Caco-2 (cell line): Measurements from ENCODE around the gene RGPD8. TPM values are rescaled to one million over a fixed set of nuclear protein-coding genes. Genes with fewer than 3 reads are reported as not detected.

Source experiments
- BruUV-seq: library from RNA; stranded (reverse); fragments of 400-500 nt; replicated peaks from 2 replicates; lab custom pipeline; 2021; lab: Mats Ljungman, UMichigan
- CTCF ChIA-PET: fragments of 300-600 bp; sonication (Branson Sonifier 250); formaldehyde crosslinking; loops from one replicate; lab custom pipeline; 2022; ENCODE audit warnings: antibody characterized with exemption; lab: Charles Lee
- POLR2A ChIA-PET: fragments of 300-600 bp; sonication (Branson Sonifier 250); formaldehyde crosslinking; loops from one replicate; lab custom pipeline; 2022; ENCODE audit warnings: antibody characterized with exemption; lab: Charles Lee
- DNase-seq, 2 experiments: peaks; one replicate each; pipeline versions ENCODE4 v3.0.0 to v3.0.0-alpha.2; 2020 to 2022
- H3K27me3 ChIP-seq: replicated peaks from 2 replicates; pipeline ENCODE4 v1.6.0; 2011; ENCODE audit warnings: low read length; ENCODE audit not compliant: control insufficient read depth, insufficient read depth
- H3K36me3 ChIP-seq: 2 replicates; pipeline ENCODE4 v1.5.1; 2011; ENCODE audit warnings: low read length; ENCODE audit not compliant: control insufficient read depth, insufficient read depth
- H3K4me1 ChIP-seq: fragments of 250-450 bp; sonication (Bioruptor Pico); 2 replicates; pipeline ENCODE4 v1.5.1; 2020; ENCODE audit warnings: mild to moderate bottlenecking
- H3K4me3 ChIP-seq: 2 replicates; pipeline ENCODE4 v1.5.1; 2011; ENCODE audit warnings: low read depth, mild to moderate bottlenecking, control low read depth, low read length
- H3K9me3 ChIP-seq: fragments of 250-450 bp; sonication (Bioruptor Pico); 2 replicates; pipeline ENCODE4 v1.5.1; 2020; ENCODE audit warnings: mild to moderate bottlenecking, moderate library complexity
- H3K27ac Mint-ChIP-seq: one replicate; pipeline ENCODE4 v1.8.0; 2022; ENCODE audit warnings: mixed read lengths; ENCODE audit not compliant: unreplicated experiment
- H3K27me3 Mint-ChIP-seq: one replicate; pipeline ENCODE4 v1.8.0; 2022; ENCODE audit warnings: mixed read lengths; ENCODE audit not compliant: insufficient read depth, unreplicated experiment
- H3K36me3 Mint-ChIP-seq: one replicate; pipeline ENCODE4 v1.8.0; 2022; ENCODE audit warnings: mild to moderate bottlenecking, mixed read lengths; ENCODE audit not compliant: insufficient read depth, unreplicated experiment
- H3K4me1 Mint-ChIP-seq: one replicate; pipeline ENCODE4 v1.8.0; 2022; ENCODE audit warnings: low read depth, mixed read lengths; ENCODE audit not compliant: unreplicated experiment
- H3K4me3 Mint-ChIP-seq: one replicate; pipeline ENCODE4 v1.8.0; 2022; ENCODE audit warnings: mild to moderate bottlenecking, moderate library complexity, mixed read lengths; ENCODE audit not compliant: unreplicated experiment
- H3K9me3 Mint-ChIP-seq: one replicate; pipeline ENCODE4 v1.8.0; 2022; ENCODE audit warnings: mixed read lengths; ENCODE audit not compliant: unreplicated experiment
- CTCF ChIP-seq, 2 experiments: fragments of 200-600 bp in 1 of 2; IDR thresholded peaks; 1 replicate in 1 of 2; 2 replicates in 1 of 2; pipeline versions ENCODE4 v1.5.1 to v1.8.0; 2011 to 2022; ENCODE audit warnings: antibody characterized with exemption in 1 of 2, control low read depth in 1 of 2, inconsistent platforms in 1 of 2, low read depth in 1 of 2, low read length in 1 of 2, mild to moderate bottlenecking in 1 of 2, moderate library complexity in 1 of 2; ENCODE audit not compliant: insufficient read depth in 1 of 2, severe bottlenecking in 1 of 2, unreplicated experiment in 1 of 2
- intact Hi-C: fragments of 100-400 bp; cut with micrococcal nuclease; formaldehyde crosslinking; loops from one replicate; pipeline ENCODE4 v1.10.0; 2022; ENCODE audit not compliant: unreplicated experiment
- total RNA-seq: library from RNA; stranded (reverse); gene quantifications from 2 replicates; pipeline ENCODE4 v1.2.3, GENCODE V29; 2022

The RGPD8 gene
- total RNA-seq, 1 experiment from 2014 or later: 17.5 TPM

DNA sequence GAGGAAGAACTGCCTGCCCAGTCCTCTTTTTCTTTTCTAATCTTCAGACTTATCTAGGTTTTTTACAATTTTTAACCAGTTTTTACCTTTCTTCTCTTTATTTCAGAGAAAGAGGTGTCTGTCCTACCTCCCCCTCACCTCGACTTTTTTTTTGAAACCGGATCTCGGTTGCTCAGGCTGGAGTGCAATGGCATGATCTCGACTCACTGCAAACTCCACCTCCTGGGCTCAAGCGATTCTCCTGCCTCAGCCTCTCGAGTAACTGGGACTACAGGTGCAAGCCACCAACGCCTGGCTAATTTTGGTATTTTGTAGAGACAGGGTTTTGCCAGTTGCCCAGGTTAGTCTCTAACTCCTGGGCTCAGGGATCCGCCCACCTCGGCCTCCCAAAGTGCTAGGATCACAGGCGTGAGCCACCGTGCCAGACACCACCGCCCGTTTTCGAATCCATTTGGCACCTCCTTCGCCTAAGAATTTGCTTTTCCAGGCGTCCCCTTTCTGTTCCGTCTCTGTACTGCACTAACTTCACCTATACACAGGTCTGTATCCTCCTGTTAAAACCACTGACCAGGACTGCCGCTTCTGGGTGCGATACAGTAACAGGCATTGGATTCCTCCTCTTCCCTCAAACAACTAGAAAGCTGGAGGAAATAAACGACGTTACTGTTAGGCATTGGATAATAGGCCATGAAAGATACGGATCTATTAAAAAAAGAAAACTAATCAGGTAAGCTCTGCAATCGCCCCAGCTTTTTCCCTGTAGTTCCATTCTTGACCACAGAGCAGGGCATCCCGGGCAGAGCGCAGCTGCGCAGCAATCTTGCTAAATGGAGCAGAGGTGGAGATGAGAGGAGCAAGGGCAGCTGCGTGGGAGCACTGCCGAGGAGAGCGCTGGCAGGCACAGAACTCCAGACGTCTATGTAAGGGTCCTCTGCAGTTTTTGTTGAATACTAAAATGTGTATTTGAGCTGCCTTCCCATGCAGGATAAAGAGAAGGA is 88.1 kb downstream of the RGPD8 start:
- intact Hi-C loops: no loop called here
- ChIA-PET POLR2A (no interaction called here), CTCF (interaction anchor here (0.6 to 1.1 kb wide), 2 partner anchors 24 to 68 kb away, joined by 3 to 6 read pairs; no protein-coding TSS in a partner anchor)
- peaks cover 5% of the 10 kb centered on the region for H3K36me3 Mint-ChIP-seq
- H3K27ac Mint-ChIP-seq: peak overlapping the region; percentile 53
- H3K4me1 Mint-ChIP-seq: no peaks in the 10 kb centered on the region
- Histone ChIP-seq H3K36me3 (no peaks in the 10 kb centered on the region), H3K27me3 (no peaks in the 10 kb centered on the region), H3K4me3 (peak overlapping the region; percentile 13), H3K9me3 (no peaks in the 10 kb centered on the region), H3K4me1 (peaks cover 7% of the 10 kb centered on the region)
- H3K4me3 Mint-ChIP-seq: peak overlapping the region; percentile 27
- H3K27me3 Mint-ChIP-seq: no peaks in the 10 kb centered on the region
- no TSS peak for BruUV-seq
- no peaks in the 10 kb centered on the region for H3K9me3 Mint-ChIP-seq
- peak in 1 of 2 experiments; percentile 45 for DNase-seq
- TF ChIP-seq CTCF (IDR thresholded peaks at IDR 0.05; ENCODE audit: insufficient read depth in 1 of 2, low read depth in 1 of 2, low read length in 1 of 2, severe bottlenecking in 1 of 2, unreplicated experiment in 1 of 2): peak in 1 of 2 experiments; percentile 37

DNA sequence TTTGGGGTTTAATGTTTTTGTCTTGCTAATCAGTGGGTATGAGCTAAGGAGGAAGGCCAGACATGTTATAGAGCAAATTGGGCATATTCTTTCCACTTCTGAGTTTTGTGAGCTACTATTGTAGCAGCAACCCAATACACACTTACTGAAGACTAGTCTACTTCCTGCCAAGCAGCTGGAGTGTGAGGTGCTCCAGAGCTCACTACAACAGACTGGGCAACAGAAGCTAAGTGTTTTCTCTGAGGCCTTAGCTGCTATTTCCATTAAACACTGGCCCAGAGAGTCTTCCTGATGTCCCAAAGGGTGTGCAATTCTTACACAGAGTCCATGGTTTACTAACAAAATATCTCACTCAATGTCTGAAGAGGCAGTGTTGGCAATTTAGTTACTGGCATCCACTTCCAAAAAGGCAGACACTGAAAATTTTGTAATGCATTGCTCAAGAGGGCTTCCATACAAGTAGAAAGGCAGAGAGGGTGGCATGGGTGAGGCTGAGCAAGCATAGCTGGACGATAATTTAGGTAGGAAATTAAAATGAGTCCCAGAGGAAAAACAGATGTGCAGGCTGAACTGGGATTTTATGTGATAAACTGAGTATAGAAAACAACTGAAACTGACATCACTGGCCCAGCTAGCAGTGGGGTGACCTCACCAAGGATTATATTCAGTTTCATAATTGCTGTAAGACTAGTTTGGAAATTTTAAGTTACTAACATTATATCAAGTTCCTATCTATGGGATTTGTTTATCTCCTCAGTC is 89.4 kb downstream of the RGPD8 start:
- Mint-ChIP-seq H3K4me3 (no peak overlapping the region), H3K27me3 (no peaks in the 10 kb centered on the region), H3K9me3 (no peaks in the 10 kb centered on the region), H3K4me1 (no peaks in the 10 kb centered on the region), H3K27ac (no peak overlapping the region), H3K36me3 (peaks cover 5% of the 10 kb centered on the region)
- H3K9me3 ChIP-seq: no peaks in the 10 kb centered on the region
- no TSS peak for BruUV-seq
- H3K4me3 ChIP-seq: no peak overlapping the region
- ChIA-PET POLR2A (no interaction called here), CTCF (no interaction called here)
- intact Hi-C loops: no loop called here
- no peak for DNase-seq
- no peak for TF ChIP-seq CTCF (IDR thresholded peaks at IDR 0.05; ENCODE audit: insufficient read depth in 1 of 2, low read depth in 1 of 2, low read length in 1 of 2, severe bottlenecking in 1 of 2, unreplicated experiment in 1 of 2)
- peaks cover 7% of the 10 kb centered on the region for H3K4me1 ChIP-seq
- H3K27me3 ChIP-seq: no peaks in the 10 kb centered on the region
- H3K36me3 ChIP-seq: no peaks in the 10 kb centered on the region

GRCh38 chr2:112342067-112342550 is 91.3 kb downstream of the RGPD8 start:
- no peak overlapping the region for H3K27ac Mint-ChIP-seq
- intact Hi-C loops: no loop called here
- no peaks in the 10 kb centered on the region for H3K9me3 ChIP-seq
- H3K9me3 Mint-ChIP-seq: no peaks in the 10 kb centered on the region
- H3K4me1 Mint-ChIP-seq: no peaks in the 10 kb centered on the region
- CTCF ChIA-PET: no interaction called here
- peaks cover 5% of the 10 kb centered on the region for H3K36me3 Mint-ChIP-seq
- TF ChIP-seq CTCF (IDR thresholded peaks at IDR 0.05; ENCODE audit: insufficient read depth in 1 of 2, low read depth in 1 of 2, low read length in 1 of 2, severe bottlenecking in 1 of 2, unreplicated experiment in 1 of 2): no peak
- no peak overlapping the region for H3K4me3 ChIP-seq
- DNase-seq: no peak
- POLR2A ChIA-PET: no interaction called here
- H3K36me3 ChIP-seq: no peaks in the 10 kb centered on the region
- H3K4me1 ChIP-seq: peaks cover 7% of the 10 kb centered on the region
- no peaks in the 10 kb centered on the region for H3K27me3 ChIP-seq
- no peaks in the 10 kb centered on the region for H3K27me3 Mint-ChIP-seq
- H3K4me3 Mint-ChIP-seq: no peak overlapping the region
- no TSS peak for BruUV-seq
